OCI-LY1 (cell line): Measurements from ENCODE around the gene STK38L.

Experiments used
- CTCF ChIP-seq: fragments of 200-600 bp; sonication (generic), shearing (Covaris generic); IDR thresholded peaks from 2 replicates; pipeline ENCODE4 v1.5.1; 2017; ENCODE audit warnings: mild to moderate bottlenecking, antibody characterized with exemption, low read length, moderate library complexity, mixed read lengths
- EZH2 ChIP-seq: fragments of 200-600 bp; sonication (generic), shearing (Covaris generic); IDR thresholded peaks from 2 replicates; pipeline ENCODE4 v1.8.0; 2017; ENCODE audit warnings: borderline replicate concordance, mixed run types, mild to moderate bottlenecking, antibody characterized with exemption, low read length, moderate library complexity, mixed read lengths

GRCh38 chr12:27284021-27284420 lies 39.9 kb downstream of the STK38L start:
- no peak for TF ChIP-seq CTCF
- no peak for TF ChIP-seq EZH2
